ENCODE data around the gene CDKAL1. TPM values are rescaled to one million over a fixed set of nuclear protein-coding genes. Genes with fewer than 3 reads are reported as not detected.

The CDKAL1 gene
- total and polyA plus RNA-seq, 2 experiments from 2014 or later, result 12.2 to 13.7 TPM

- no peak overlapping the region for H3K27ac ChIP-seq
- no peak overlapping the region for H3K4me3 ChIP-seq
- TF ChIP-seq, protein P1, sequence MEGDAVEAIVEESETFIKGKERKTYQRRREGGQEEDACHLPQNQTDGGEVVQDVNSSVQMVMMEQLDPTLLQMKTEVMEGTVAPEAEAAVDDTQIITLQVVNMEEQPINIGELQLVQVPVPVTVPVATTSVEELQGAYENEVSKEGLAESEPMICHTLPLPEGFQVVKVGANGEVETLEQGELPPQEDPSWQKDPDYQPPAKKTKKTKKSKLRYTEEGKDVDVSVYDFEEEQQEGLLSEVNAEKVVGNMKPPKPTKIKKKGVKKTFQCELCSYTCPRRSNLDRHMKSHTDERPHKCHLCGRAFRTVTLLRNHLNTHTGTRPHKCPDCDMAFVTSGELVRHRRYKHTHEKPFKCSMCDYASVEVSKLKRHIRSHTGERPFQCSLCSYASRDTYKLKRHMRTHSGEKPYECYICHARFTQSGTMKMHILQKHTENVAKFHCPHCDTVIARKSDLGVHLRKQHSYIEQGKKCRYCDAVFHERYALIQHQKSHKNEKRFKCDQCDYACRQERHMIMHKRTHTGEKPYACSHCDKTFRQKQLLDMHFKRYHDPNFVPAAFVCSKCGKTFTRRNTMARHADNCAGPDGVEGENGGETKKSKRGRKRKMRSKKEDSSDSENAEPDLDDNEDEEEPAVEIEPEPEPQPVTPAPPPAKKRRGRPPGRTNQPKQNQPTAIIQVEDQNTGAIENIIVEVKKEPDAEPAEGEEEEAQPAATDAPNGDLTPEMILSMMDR (IDR thresholded peaks at IDR 0.05; ENCODE audit: low read depth, low read length), result no peak
- H3K36me3 ChIP-seq, result no peaks in the 10 kb centered on the region
- no peaks in the 10 kb centered on the region for H3K9me3 ChIP-seq (ENCODE audit: low read depth)
- DNase-seq (ENCODE audit: low read depth in 1 of 2, low spot score in 1 of 2), result peak in 1 of 2 donors; percentile 43
- H3K27me3 ChIP-seq, result no peaks in the 10 kb centered on the region
- no peaks in the 10 kb centered on the region for H3K4me1 ChIP-seq (ENCODE audit: low read depth)
Measured at GRCh38 chr6:21263531-21264287, 729.5 kb downstream of the CDKAL1 start.

DNA sequence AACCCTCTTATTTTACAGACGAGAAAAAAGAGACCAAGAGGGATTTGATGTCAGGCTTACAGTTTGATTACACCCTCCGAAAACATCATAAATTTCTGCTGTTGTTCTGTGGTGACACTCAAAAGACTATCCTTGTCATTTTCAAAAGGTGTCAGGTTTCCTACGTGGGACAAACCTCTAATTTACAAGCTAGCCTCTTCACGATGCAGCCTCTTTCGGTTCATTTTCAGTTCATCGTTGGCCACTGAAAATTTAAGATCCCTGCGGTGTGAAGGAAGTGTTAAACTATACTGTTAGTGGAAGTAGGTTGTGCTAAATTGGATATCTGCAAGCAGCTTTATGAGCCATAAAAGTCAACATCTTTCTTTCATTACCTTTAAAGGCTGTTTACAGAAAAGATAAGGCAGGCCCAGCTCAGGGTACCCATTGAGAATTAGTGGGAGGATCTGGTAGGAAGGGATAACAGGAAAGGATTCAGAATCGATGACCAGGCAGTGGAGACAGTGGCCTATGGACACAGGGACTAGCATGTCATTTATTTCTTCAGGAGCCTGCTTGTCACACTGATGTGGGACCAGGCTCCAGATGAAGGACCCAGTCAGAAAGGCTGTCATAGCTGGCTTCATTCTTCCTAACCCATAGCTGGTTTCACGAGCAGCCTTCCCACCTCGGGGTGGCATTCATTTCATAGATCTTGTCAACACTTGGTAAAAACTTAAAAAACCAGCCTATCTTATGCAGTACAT is 730.2 kb downstream of the CDKAL1 start:
- TF ChIP-seq, protein P1 (IDR thresholded peaks at IDR 0.05; ENCODE audit: low read depth, low read length), result no peak
- DNase-seq (ENCODE audit: low read depth in 1 of 2, low spot score in 1 of 2), result no peak
- H3K4me1 ChIP-seq (ENCODE audit: low read depth), result no peaks in the 10 kb centered on the region
- no peaks in the 10 kb centered on the region for H3K27me3 ChIP-seq
- H3K36me3 ChIP-seq, result no peaks in the 10 kb centered on the region
- no peak overlapping the region for H3K4me3 ChIP-seq
- H3K27ac ChIP-seq, result no peak overlapping the region
- no peaks in the 10 kb centered on the region for H3K9me3 ChIP-seq (ENCODE audit: low read depth)

DNA sequence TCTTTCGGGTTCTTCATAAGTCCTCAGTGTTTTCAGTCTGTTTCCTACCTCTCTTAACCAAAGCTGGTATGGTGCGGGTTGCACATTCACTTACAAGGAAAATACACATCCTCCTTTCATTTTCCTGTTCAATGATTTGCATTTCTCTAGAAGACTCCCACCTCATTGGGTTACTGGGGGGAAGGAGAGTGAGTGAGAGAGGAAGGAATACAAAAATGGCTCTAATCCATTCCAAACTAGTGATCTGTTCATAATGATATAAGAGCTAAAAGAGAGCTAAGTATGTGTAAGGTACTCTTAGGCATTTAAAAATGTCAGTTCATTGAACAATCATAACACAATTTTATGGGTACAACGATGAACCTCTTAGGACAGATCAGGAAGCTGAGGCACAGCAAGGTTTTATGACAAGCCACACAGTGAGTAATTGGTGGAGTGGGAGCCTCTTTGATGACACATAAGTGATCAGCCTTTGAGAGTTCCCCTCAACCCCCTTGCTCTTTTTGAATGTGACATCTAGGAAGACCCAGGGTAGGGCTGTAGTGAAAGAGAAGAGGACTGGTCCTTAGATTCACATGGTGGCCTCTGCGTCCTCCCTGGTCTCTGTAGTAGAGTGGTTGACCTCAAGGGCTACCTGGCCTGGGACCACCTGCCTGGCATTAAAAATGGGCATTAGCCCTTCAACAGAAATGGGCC is 730.9 kb downstream of the CDKAL1 start:
- Histone ChIP-seq H3K27me3 (no peaks in the 10 kb centered on the region), H3K9me3 (ENCODE audit: low read depth) (no peaks in the 10 kb centered on the region), H3K36me3 (no peaks in the 10 kb centered on the region), H3K4me3 (no peak overlapping the region), H3K4me1 (ENCODE audit: low read depth) (no peaks in the 10 kb centered on the region), H3K27ac (no peak overlapping the region)
- no peak for DNase-seq (ENCODE audit: low read depth in 1 of 2, low spot score in 1 of 2)
- TF ChIP-seq, protein P1 (IDR thresholded peaks at IDR 0.05; ENCODE audit: low read depth, low read length), result no peak

DNA sequence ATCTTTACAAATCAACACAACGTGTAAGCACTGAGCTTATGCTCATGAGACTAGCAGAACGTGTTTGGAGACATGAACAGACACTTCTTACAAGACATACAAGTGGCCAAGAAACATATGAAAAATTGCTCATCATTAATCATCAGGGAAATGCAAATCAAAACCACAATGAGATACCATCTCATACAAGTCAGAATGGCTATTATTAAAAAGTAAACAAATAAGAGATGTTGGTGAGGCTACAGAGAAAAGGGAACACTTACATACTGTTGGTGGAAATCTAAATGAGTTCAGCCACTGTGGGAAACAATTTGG is 731.4 kb downstream of the CDKAL1 start:
- peaks cover under 1% of the 10 kb centered on the region for H3K4me1 ChIP-seq (ENCODE audit: low read depth)
- TF ChIP-seq, protein P1 (IDR thresholded peaks at IDR 0.05; ENCODE audit: low read depth, low read length), result no peak
- no peak overlapping the region for H3K4me3 ChIP-seq
- no peak for DNase-seq (ENCODE audit: low read depth in 1 of 2, low spot score in 1 of 2)
- H3K27me3 ChIP-seq, result no peaks in the 10 kb centered on the region
- H3K9me3 ChIP-seq (ENCODE audit: low read depth), result no peaks in the 10 kb centered on the region
- no peaks in the 10 kb centered on the region for H3K36me3 ChIP-seq
- H3K27ac ChIP-seq, result no peak overlapping the region

GRCh38 chr6:21270636-21271201 is 736.5 kb downstream of the CDKAL1 start:
- Histone ChIP-seq H3K9me3 (ENCODE audit: low read depth) (no peaks in the 10 kb centered on the region), H3K27me3 (no peaks in the 10 kb centered on the region), H3K27ac (peak overlapping the region; percentile 54), H3K4me3 (no peak overlapping the region), H3K4me1 (ENCODE audit: low read depth) (peaks cover 7% of the 10 kb centered on the region), H3K36me3 (no peaks in the 10 kb centered on the region)
- TF ChIP-seq, protein P1 (IDR thresholded peaks at IDR 0.05; ENCODE audit: low read depth, low read length), result no peak
- peak; percentile 3 to 51 for DNase-seq (ENCODE audit: low read depth in 1 of 2, low spot score in 1 of 2)

All from cardiac muscle cell (in vitro differentiated cells and primary cell).